ENCODE results near the gene ATXN1L. TPM values are rescaled to one million over a fixed set of nuclear protein-coding genes. Genes with fewer than 3 reads are reported as not detected.
A peak's percentile ranks its signal among the peaks of the same experiment; 100 is the strongest.
"Not testable (repeated sequence)": the region's sequence is repeated elsewhere in the genome, so short reads cannot be mapped to it uniquely, and the experiment has no call there.

The ATXN1L gene, protein sequence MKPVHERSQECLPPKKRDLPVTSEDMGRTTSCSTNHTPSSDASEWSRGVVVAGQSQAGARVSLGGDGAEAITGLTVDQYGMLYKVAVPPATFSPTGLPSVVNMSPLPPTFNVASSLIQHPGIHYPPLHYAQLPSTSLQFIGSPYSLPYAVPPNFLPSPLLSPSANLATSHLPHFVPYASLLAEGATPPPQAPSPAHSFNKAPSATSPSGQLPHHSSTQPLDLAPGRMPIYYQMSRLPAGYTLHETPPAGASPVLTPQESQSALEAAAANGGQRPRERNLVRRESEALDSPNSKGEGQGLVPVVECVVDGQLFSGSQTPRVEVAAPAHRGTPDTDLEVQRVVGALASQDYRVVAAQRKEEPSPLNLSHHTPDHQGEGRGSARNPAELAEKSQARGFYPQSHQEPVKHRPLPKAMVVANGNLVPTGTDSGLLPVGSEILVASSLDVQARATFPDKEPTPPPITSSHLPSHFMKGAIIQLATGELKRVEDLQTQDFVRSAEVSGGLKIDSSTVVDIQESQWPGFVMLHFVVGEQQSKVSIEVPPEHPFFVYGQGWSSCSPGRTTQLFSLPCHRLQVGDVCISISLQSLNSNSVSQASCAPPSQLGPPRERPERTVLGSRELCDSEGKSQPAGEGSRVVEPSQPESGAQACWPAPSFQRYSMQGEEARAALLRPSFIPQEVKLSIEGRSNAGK
- total RNA-seq (2014; rRNA removed; shearing (Covaris generic)), result 10.6 and 10.9 TPM in 2 replicates
- polyA plus RNA-seq (2014; cell fraction: nucleus; rRNA removed), result 14.2 and 14.5 TPM in 2 replicates

DNA sequence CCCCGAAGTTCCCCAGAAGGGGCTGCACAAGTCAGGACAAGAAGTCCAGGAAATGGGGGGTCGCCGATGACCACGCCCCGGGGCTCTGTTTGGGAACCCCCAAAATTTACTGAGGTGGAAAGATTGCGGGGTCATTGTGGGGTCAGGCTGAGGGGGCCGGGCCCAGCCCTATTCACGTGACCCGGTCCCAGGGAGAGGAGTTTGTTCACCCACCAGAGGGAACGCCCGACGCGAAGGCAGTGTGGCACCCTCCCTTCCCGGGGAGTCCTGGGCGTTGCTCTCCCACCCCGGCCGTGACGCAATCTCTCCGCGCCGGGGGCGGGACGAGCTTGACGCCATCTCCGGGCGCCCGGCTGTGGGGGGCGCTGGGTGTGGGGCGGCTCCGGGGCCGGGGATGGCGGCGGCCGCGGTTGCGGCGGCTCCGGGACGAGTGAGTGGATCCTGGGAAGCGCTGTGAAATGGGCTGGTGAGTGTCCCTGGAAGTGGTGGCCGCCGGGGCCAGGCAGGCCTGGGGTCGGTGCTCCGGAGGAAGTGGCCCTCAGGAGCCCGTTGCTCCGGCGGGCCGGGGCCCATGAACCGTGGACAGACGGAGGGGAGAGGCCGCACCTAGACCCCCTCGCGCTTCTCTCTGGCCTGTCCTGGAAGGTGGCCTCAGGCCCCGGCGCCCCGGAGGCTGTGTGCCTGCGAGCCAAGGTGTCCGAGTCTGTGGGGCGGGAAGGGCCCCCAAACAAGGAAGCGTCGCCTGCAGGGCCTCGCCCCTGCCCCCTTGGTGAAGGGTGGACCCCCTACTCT is at the start of gene ATXN1L:
Gene ATXN1L (plus strand): TSS at position 338 of the 792 bp plus-strand sequence. CDS start 3,765 bp downstream, outside the sequence.
- peak; percentile 81 for DNase-seq (ENCODE audit: extremely low read depth, low read depth)

DNA sequence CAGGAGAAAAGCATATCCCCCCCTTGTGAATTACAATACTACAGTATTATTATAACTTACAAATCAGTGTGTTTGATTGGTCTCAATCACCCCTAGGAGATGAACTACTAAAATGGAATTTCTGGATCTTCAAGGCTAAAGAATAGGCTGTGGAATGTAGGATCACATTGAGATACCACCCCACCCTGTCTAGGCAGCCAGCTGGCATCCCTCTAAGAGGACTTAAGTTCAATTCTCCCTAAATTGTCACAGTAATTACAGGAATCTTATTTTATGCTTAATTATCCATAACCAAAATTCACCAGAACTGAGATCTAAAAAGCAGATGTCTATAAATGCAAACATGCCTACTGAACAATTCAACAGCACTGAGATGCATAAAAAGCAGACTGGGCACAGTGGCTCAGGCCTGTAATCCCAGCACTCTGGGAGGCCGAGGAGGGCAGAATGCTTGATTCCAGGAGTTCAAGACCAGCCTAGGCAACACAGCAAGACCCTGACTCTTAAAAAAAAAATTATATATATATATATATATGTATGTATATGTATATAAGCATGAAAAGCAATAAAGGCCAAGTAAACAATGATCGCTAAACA is 49.2 kb upstream of the ATXN1L start:
- no peak for DNase-seq (ENCODE audit: extremely low read depth, low read depth)

DNA sequence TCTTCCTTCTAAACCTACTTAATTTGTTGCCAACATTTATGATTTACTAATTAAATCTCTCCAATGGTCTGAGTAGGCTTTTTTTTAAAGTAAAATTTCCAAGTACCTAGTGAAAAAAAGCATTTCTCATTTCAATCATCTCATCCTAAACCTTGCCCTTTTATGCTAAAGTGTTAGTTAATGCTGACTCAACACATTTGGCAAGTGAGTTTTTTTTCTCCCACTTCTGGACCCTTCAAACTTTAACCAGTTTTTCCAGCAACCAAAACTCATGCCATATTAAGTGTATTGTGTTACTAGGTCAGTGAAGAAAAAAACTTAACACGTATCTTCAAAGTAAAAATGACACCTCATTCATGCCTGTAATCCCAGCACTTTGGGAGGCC is 42.5 kb upstream of the ATXN1L start:
- DNase-seq (ENCODE audit: extremely low read depth, low read depth), result no peak

DNA sequence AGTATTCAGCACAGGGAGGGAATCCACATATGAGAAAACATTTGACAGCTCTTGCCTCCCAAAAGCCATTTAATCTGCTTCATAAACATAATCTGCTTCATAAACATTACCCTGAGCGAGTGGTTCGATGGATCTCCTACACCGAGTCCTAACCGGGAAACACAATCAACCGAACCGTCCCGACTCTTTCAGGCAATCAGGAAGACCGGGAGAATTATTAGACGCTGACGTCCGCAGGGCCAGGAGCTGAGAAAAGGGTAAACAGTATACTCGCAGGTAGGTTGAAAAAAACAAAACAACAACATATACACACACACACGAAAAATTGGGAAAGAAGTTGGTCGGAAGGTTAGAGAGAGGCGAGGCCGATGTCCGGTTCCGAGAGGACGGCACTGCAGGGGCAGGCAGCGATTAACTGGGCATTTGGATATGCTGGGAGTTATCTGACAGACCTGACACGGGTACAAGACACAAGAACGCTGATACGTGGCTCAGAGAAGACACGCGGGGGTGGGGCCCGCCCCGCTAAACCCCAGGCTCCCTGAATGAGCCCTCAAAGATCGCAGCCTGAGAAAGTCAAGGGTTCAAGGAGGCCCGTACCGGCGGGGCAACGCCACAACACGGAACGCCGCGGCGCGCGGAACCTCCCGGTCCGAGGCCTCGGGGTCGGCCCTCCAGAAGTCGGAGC is 37.7 kb upstream of the ATXN1L start:
- DNase-seq (ENCODE audit: extremely low read depth, low read depth), result no peak

DNA sequence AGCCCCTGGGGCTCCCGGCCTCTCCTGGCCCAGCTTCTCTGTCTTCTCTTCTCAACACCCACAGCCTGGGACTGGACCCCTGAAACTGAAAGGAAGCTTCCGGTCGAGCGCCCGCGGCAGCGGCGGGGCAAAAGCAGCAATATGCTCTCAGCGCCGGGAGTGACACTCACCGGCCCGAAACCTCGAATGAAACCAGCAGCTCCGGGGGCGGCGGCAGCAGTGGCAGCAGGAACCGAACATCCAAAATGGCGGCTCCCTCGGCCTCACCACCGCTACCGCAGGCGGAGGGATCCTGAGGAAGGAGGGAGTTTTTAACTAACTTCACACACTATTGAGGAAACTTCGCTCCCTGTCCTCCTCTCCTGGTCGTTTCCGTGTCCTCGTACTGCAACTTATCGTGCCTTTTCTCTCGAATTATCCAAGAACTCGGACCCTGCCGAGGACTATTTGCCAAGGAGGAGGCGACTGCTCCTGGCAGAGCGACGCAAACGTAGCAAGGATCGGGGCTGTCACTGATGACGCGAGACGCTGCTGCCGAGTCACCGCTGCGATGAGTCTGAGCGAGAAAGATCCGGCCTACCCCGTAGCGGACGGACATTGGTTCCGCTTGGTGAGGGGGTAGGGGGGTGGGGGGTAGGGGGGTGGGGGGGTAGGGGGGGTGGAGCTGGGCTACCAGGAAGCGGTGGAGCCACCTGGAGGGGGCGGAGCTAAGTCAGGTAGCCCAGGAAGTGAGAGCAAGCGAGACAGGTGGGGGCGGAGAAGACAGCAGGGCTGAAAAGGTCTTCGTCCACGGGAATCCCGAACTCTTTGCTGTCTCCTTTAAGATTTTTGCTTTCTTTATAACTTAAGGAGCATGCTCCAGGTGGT is 37.0 kb upstream of the ATXN1L start, which contains the start of gene AP1G1:
Gene AP1G1 (minus strand): TSS at position 242 of the 867 bp plus-strand sequence. CDS start 19,355 bp downstream, outside the sequence.
- peak; percentile 94 for DNase-seq (ENCODE audit: extremely low read depth, low read depth)

DNA sequence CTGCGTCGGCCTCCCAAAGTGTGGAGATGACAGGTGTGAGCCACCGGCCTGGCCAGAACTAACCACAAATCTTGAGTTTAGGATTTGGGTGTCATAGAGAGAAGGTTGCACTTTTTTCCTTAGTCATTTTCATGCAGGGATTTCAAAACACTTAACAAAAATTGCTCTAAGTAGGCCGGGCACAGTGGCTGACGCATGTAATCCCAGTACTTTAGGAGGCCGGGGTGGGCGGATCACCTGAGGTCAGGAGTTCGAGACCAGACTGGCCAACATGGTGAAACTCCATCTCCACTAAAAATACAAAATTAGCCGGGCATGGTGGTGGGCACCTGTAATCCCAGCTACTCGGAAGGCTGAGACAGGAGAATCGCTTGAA is 35.6 kb upstream of the ATXN1L start:
- DNase-seq (ENCODE audit: extremely low read depth, low read depth), result not testable (repeated sequence)

DNA sequence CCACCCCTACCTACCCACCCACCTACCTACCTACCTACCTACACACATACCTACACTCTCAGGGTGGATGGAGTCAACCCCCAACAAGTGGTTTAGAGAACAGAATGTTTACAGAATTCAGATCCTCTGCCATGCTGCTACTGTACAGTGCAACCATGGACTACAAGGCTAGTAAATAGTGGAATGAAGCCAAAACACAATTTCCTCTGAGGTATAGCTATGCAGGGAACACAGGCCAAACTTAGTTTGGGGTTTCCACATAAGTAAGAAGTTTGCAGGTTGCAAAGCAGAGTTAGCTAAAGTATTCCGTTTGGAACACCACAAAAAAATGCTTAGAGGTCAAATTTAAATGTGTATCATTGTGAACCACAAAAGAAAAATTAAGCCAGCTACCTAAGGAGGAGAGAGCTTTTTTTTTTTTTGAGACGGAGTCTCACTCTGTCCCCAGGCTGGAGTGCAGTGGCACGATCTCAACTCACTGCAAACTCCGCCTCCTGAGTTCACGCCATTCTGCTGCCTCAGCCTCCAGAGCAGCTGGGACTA is 34.4 kb upstream of the ATXN1L start:
- DNase-seq (ENCODE audit: extremely low read depth, low read depth), result no peak

DNA sequence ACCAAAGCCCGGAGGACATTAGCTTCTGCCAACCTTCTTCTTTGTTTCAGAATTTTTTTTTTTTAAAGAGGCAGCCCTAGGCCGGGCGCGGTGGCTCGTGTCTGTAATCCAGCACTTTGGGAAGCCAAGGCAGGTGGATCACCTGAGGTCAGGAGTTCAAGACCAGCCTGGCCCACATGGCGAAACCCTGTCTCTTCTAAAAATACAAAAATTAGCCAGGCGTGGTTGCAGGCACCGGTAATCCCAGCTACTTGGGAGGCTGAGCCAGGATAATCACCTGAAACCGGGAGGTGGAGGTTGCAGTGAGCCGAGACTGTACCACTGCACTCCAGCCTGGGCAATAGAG is 28.6 kb upstream of the ATXN1L start:
- DNase-seq (ENCODE audit: extremely low read depth, low read depth), result not testable (repeated sequence)

DNA sequence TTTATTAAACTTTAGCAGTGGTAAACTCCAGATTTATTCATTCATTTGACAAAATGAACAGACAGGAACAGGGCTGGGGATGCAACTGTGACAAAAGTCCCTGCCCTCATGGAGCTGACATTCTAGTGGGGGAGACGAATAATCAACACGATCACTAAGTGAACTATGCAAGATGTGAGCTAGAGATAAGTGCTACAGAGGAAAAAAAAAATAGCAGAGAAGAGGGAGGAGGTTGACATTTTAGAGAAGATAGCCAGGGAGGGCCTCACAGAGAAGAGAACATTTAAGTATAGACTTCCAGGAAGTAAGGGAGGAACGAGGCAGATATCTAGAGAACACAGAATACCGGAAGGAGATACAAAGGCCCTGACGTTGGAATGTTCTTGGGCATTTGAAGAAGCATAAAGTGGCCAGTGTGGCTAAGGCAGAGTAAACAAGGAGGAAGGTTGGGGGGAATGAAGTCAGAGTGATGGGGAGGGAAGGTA is 19.2 kb upstream of the ATXN1L start:
- no peak for DNase-seq (ENCODE audit: extremely low read depth, low read depth)

DNA sequence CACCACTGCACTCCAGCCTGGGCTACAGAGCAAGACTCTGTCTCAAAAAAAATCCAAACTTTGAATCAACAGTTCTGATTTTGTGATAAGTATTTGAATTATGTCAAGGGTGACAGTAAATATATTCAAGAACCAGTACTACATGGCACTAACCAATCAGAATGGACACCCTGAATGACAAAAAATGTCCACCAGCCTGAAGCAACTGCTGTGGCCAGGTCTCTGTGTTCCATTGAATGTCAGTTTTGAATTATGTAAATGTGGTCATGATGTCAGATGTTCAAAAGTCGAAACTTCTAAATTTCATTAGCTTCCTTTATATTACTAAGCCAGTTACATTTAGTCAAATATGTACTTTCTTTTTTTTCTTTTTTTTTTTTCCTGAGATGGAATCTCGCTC is 15.4 kb upstream of the ATXN1L start:
- no peak for DNase-seq (ENCODE audit: extremely low read depth, low read depth)

DNA sequence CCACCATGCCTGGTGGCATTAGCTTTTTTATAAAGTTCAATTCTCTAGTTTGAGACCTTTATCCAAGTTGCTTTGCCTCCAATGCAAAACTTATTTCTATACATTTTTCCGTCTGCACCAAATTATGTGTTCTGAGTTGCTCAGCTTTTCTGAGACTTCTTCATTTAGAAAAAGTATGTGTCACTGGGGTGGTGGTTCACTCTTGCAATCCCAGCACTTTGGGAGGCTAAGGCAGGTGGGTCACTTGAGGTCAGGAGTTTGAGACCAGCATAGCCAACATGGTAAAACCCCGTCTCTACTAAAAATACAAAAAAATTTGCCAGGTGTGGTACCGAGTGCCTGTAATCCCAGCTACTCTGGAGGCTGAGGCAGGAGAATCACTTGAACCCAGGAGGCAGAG is 14.1 kb upstream of the ATXN1L start:
- not testable (repeated sequence) for DNase-seq (ENCODE audit: extremely low read depth, low read depth)

DNA sequence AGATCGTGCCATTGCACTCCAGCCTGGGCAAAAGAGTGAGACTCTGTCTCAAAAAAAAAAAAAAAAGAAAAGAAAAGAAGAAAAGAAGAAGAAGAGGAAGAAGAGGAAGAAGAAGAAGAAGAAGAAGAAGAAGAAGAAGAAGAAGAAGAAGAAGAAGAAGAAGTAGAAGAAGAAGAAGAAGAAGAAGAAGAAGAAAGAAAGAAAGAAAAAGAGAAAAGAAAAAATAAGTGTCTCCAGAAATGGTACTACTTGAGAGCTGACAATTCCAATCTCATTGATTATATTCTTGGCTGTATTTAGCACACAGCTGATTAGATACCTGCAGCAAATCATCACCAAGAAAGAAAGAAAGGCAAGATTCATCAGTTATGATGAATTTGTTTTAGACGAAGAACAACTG is 13.7 kb upstream of the ATXN1L start:
- not testable (repeated sequence) for DNase-seq (ENCODE audit: extremely low read depth, low read depth)

DNA sequence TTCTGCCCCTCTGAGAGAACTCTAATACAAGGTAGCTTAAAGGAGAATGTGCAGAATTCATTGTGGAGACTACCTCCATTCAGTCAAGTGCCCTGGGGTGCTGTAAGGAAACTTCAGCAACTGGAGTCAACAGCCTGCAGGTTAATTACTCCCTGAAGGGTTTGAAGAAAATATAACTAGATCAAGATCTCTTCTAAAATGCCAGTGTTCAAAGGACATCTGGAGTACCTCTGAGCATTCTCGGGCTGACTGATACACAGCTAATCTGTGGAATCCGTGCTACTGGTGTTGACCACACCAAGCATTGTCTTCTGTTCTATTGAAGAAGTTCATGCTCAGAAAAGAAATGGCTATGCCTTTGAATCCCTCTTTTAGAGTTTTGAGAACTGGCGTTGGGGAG is 11.5 kb upstream of the ATXN1L start:
- DNase-seq (ENCODE audit: extremely low read depth, low read depth), result no peak

DNA sequence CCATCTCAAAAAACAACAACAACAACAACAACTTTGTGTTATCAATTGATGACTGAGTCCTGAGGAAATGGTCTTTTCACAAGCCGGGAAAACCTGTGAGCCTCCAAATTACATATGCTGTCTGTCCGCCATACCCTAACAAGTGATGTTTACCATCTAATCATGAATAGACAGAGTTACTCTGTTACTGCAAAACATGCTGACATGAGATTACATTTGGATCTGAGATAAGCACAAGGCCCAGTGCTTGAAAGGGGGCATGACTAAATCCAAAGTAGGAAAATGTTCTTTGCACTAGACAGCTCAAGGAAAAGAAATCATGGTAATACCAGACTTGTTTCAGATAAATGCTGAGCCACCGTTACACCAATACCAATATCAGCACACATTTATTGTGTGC is 8.6 kb upstream of the ATXN1L start:
- no peak for DNase-seq (ENCODE audit: extremely low read depth, low read depth)

DNA sequence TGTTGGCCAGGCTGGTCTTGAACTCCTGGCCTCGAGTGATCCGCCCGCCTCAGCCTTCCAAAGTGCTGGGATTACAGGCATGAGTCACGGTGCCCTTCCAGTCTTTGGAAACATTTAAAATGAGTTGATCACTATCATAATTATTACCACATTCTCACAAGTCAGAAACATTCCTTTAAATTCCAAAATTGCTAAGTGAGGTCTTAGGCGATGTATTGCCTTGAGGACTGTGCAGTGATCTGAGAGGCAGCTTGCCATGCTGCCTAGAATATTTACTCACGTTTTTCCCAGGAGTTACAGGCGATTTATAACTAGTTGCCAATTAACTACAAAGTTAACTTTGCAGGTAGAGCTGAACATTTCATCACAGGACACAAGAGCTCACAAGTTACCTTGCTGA is 5.7 kb upstream of the ATXN1L start:
- DNase-seq (ENCODE audit: extremely low read depth, low read depth), result no peak

DNA sequence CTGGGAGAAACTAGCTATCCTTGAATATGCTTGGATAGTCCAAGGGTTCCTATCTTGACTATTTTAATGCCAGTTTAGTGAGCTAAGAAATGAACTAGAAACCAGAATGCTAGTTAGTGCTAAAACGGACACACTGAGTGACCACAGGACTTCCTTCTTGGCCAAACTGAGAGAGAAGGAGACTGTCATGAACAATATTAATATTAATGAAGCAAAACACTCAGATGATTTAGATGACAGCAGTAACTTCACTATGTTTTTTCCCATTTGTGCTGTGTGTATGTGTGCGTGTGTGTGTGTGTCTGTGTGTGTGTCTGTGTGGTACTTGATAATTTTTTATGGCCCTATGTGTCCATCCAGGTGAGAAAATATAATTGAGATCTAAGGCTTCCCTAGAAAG is 2.2 kb upstream of the ATXN1L start:
- no peak for DNase-seq (ENCODE audit: extremely low read depth, low read depth)

DNA sequence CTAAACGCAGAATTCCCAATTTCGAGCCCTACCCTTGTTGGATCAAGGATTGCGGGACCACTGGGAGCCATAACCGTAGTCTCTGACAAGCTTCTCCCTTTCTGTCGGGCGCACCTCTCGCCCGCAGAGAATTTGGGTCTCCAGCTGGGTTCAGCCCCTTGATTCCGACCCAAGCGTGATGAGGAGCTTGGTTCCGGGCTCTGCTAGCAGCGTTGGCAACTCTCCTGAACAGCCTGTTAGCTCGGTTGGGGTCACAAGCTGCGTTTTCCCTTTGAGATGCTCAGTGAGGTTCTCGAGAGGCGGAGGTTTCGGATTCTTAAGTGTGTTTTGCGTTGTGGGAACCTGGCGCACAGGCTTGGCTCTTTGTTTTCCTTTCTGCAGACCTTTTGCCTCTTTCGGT is 655 bp downstream of the ATXN1L start:
- no peak for DNase-seq (ENCODE audit: extremely low read depth, low read depth)

DNA sequence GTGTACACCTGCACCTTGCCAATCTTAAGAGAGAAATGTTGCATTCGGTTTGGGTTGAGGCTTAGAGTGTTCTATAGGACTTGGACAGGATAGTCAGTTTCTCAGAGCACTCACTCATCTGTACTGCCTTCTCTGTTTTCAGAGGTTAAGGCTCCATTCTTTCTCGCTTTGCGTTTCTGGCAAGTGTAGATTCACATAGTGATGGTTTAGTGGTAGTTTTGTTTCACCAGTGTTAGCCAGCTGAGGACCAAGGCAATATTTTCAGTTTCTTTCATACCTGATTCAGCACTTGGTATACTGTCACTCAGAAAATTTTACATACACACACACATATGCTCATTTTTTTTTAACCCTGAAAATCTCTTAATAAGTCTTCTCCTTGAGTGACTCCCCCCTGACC is 1.3 kb downstream of the ATXN1L start:
- no peak for DNase-seq (ENCODE audit: extremely low read depth, low read depth)

DNA sequence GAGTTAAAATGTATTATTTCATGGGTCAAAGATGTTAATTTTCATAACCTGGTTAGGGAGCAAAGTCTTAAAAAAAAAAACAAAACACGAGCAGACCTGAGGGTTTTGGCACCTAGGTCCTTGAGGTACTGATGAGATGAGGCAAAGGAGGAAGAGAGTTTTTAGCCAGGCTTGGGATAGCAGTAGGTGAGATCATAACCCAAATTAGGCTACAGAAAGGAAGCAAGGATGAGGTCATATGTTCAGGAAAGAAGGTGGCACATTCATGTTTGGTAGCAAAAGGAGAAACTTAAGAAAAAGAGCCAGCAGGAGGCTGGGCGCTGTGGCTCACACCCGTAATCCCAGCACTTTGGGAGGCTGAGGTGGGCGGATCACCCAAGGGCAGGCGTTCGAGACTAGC is 2.8 kb downstream of the ATXN1L start:
- DNase-seq (ENCODE audit: extremely low read depth, low read depth), result no peak
